CD14-positive monocyte (primary cell): ENCODE data around the gene FSHR. TPM values are rescaled to one million over a fixed set of nuclear protein-coding genes. Genes with fewer than 3 reads are reported as not detected.

ENCODE experiments used
- DNase-seq, 3 donors: peaks; one replicate each; pipeline ENCODE4 v3.0.0-alpha.2; 2011 to 2022
- H2AFZ ChIP-seq: 2 replicates; pipeline ENCODE4 v1.6.0; 2012; ENCODE audit warnings: mild to moderate bottlenecking, low read depth, low read length, inconsistent platforms; ENCODE audit not compliant: insufficient read depth, poor library complexity, severe bottlenecking
- H3K27ac ChIP-seq, 2 donors: 1 replicate in 1 of 2; 2 replicates in 1 of 2; pipeline ENCODE4 v1.5.1; 2012 to 2013; ENCODE audit warnings: low read length in 2 of 2, control low read depth in 1 of 2, inconsistent platforms in 1 of 2, low read depth in 1 of 2, mild to moderate bottlenecking in 1 of 2
- H3K27me3 ChIP-seq, 2 donors: one replicate each; pipeline versions ENCODE4 v1.6.0 to v1.6.1; 2011 to 2013; ENCODE audit warnings: low read length in 2 of 2; ENCODE audit not compliant: control insufficient read depth in 2 of 2, insufficient read depth in 2 of 2
- H3K36me3 ChIP-seq, 2 donors: replicated peaks in 1 of 2; 1 replicate in 1 of 2; 2 replicates in 1 of 2; pipeline versions ENCODE4 v1.5.1 to v1.6.1; 2012 to 2013; ENCODE audit warnings: low read length in 2 of 2, control low read depth in 1 of 2, inconsistent platforms in 1 of 2, mild to moderate bottlenecking in 1 of 2; ENCODE audit not compliant: insufficient read depth in 2 of 2, control insufficient read depth in 1 of 2
- H3K4me1 ChIP-seq, 2 donors: 1 replicate in 1 of 2; 2 replicates in 1 of 2; pipeline versions ENCODE4 v1.5.1 to v1.6.1; 2012 to 2013; ENCODE audit warnings: low read length in 2 of 2, control low read depth in 1 of 2, inconsistent platforms in 1 of 2, mild to moderate bottlenecking in 1 of 2, moderate library complexity in 1 of 2; ENCODE audit not compliant: insufficient read depth in 2 of 2, control insufficient read depth in 1 of 2
- H3K4me2 ChIP-seq: replicated peaks from 2 replicates; pipeline ENCODE3; 2012; ENCODE audit warnings: low read length, moderate library complexity, mild to moderate bottlenecking; ENCODE audit not compliant: poor library complexity, severe bottlenecking; ENCODE audit errors: extremely low read depth
- H3K4me3 ChIP-seq, 3 experiments: fragments of 200-600 bp in 1 of 3; sonication (generic) in 1 of 3; replicated peaks in 1 of 3; 1 replicate in 2 of 3; 2 replicates in 1 of 3; pipeline ENCODE4 v1.5.1; 2011 to 2013; ENCODE audit warnings: low read length in 3 of 3, mild to moderate bottlenecking in 3 of 3, control low read depth in 2 of 3, low read depth in 2 of 3, inconsistent platforms in 1 of 3, moderate library complexity in 1 of 3
- H3K79me2 ChIP-seq: 2 replicates; pipeline ENCODE4 v1.6.0; 2012; ENCODE audit warnings: mild to moderate bottlenecking, control low read depth, inconsistent platforms, low read length, moderate library complexity; ENCODE audit not compliant: insufficient read depth
- H3K9ac ChIP-seq: 2 replicates; pipeline ENCODE4 v1.6.0; 2017; ENCODE audit warnings: low read length, mild to moderate bottlenecking; ENCODE audit not compliant: insufficient read depth, poor library complexity, severe bottlenecking
- H3K9me3 ChIP-seq, 2 donors: replicated peaks in 1 of 2; 1 replicate in 1 of 2; 2 replicates in 1 of 2; pipeline versions ENCODE4 v1.5.1 to v1.6.1; 2012 to 2013; ENCODE audit warnings: low read length in 2 of 2, control low read depth in 1 of 2; ENCODE audit not compliant: control insufficient read depth in 1 of 2, insufficient read depth in 1 of 2
- H4K20me1 ChIP-seq: 2 replicates; pipeline ENCODE4 v1.6.0; 2012; ENCODE audit warnings: mild to moderate bottlenecking, low read length, control low read depth, moderate library complexity; ENCODE audit not compliant: insufficient read depth
- H3K27ac Mint-ChIP-seq, 7 donors: one replicate each; pipeline ENCODE4 v1.8.0; 2020; ENCODE audit warnings: mild to moderate bottlenecking in 7 of 7, mixed read lengths in 7 of 7, moderate library complexity in 6 of 7, inconsistent platforms in 2 of 7
- H3K27me3 Mint-ChIP-seq, 3 donors: one replicate each; pipeline ENCODE4 v1.8.0; 2021 to 2022; ENCODE audit warnings: low read depth in 3 of 3, mild to moderate bottlenecking in 3 of 3, mixed read lengths in 3 of 3, moderate library complexity in 3 of 3, inconsistent platforms in 1 of 3
- H3K36me3 Mint-ChIP-seq, 2 donors: one replicate each; pipeline ENCODE4 v1.8.0; 2020; ENCODE audit warnings: mixed read lengths in 2 of 2, inconsistent platforms in 1 of 2, mild to moderate bottlenecking in 1 of 2
- H3K4me1 Mint-ChIP-seq: one replicate; pipeline ENCODE4 v1.8.0; 2020; ENCODE audit warnings: mild to moderate bottlenecking, mixed read lengths
- H3K4me3 Mint-ChIP-seq, 2 donors: one replicate each; pipeline ENCODE4 v1.8.0; 2020; ENCODE audit warnings: mild to moderate bottlenecking in 2 of 2, mixed read lengths in 2 of 2, moderate library complexity in 1 of 2
- H3K9me3 Mint-ChIP-seq, 7 donors: one replicate each; pipeline ENCODE4 v1.8.0; 2020 to 2022; ENCODE audit warnings: mixed read lengths in 7 of 7, mild to moderate bottlenecking in 6 of 7, moderate library complexity in 6 of 7, inconsistent platforms in 2 of 7
- CTCF ChIP-seq: fragments of 200-600 bp; IDR thresholded peaks from one replicate; pipeline ENCODE4 v1.8.0; 2022; ENCODE audit warnings: antibody characterized with exemption, mild to moderate bottlenecking
- WGBS: methylation state at CpG from one replicate; pipeline ENCODE4 v1.1.5; 2013; ENCODE audit warnings: missing lambda C conversion rate; ENCODE audit not compliant: insufficient coverage; 5-methylcytosine and 5-hydroxymethylcytosine counted together
- intact Hi-C, 2 donors: fragments of 100-400 bp; cut with micrococcal nuclease; formaldehyde crosslinking; loops; one replicate each; pipeline versions ENCODE4 v1.15.0 to v1.15.1; 2023
- polyA plus RNA-seq, 3 donors: library from polyadenylated mRNA; depleted of rRNA in 1 of 3; unstranded in 2 of 3; stranded (reverse) in 1 of 3; fragments of 300-500 nt in 2 of 3; fragments of >200 nt in 1 of 3; fragmentation: Illumina TruSeq in 2 of 3; gene quantifications; 1 replicate in 2 of 3; 2 replicates in 1 of 3; pipeline ENCODE4 v1.2.3, GENCODE V29; 2012 to 2021

The FSHR gene
- polyA plus RNA-seq, 3 donors, result not detected

GRCh38 chr2:49194701-49195100, 40.4 kb upstream of the FSHR start:
- Histone ChIP-seq H3K27me3 (no peaks in the 10 kb centered on the region), H3K27ac (no peak overlapping the region), H4K20me1 (no peaks in the 10 kb centered on the region), H3K4me2 (no peak overlapping the region), H3K4me1 (no peaks in the 10 kb centered on the region), H3K4me3 (no peak overlapping the region), H3K36me3 (no peaks in the 10 kb centered on the region), H3K9ac (no peak overlapping the region), H2AFZ (no peak overlapping the region), H3K79me2 (no peaks in the 10 kb centered on the region), H3K9me3 (no peaks in the 10 kb centered on the region)
- Mint-ChIP-seq H3K4me3 (no peak overlapping the region), H3K27me3 (no peaks in the 10 kb centered on the region), H3K4me1 (no peaks in the 10 kb centered on the region), H3K36me3 (no peaks in the 10 kb centered on the region), H3K27ac (no peak overlapping the region), H3K9me3 (peaks cover 0 to 7% (median 0%) of the 10 kb centered on the region in 7 donors)
- no peak for DNase-seq
- WGBS, result 100% methylated on average over 1 of the region's 1 CpG
- no peak for TF ChIP-seq CTCF
- intact Hi-C loops, result no loop called here

GRCh38 chr2:49192036-49192435, 37.7 kb upstream of the FSHR start:
- H3K36me3 ChIP-seq, result no peaks in the 10 kb centered on the region
- H3K4me3 Mint-ChIP-seq, result no peak overlapping the region
- H3K9me3 ChIP-seq, result no peaks in the 10 kb centered on the region
- DNase-seq, result no peak
- no peaks in the 10 kb centered on the region for H3K27me3 ChIP-seq
- H3K4me3 ChIP-seq, result no peak overlapping the region
- no peak overlapping the region for H2AFZ ChIP-seq
- no peaks in the 10 kb centered on the region for H4K20me1 ChIP-seq
- no peak overlapping the region for H3K27ac ChIP-seq
- no peak for TF ChIP-seq CTCF
- H3K27ac Mint-ChIP-seq, result no peak overlapping the region
- H3K27me3 Mint-ChIP-seq, result no peaks in the 10 kb centered on the region
- no peaks in the 10 kb centered on the region for H3K4me1 ChIP-seq
- H3K36me3 Mint-ChIP-seq, result no peaks in the 10 kb centered on the region
- H3K9ac ChIP-seq, result no peak overlapping the region
- WGBS, result 100% methylated on average over 1 of the region's 1 CpG
- intact Hi-C loops, result no loop called here
- no peak overlapping the region for H3K4me2 ChIP-seq
- H3K79me2 ChIP-seq, result no peaks in the 10 kb centered on the region
- peaks cover 0 to 4% (median 0%) of the 10 kb centered on the region in 7 donors for H3K9me3 Mint-ChIP-seq
- H3K4me1 Mint-ChIP-seq, result no peaks in the 10 kb centered on the region
